ENCODE data around the gene DQX1. TPM values are rescaled to one million over a fixed set of nuclear protein-coding genes. Genes with fewer than 3 reads are reported as not detected.
A peak's percentile ranks its signal among the peaks of the same experiment; 100 is the strongest.

The DQX1 gene
- total RNA-seq, 1 experiment from 2014 or later, result 1.3 TPM

GRCh38 chr2:74554820-74555531 lies 28.9 kb upstream of the DQX1 start:
- Histone ChIP-seq H3K4me2 (peak overlapping the region; percentile 81), H3F3A (ENCODE audit: insufficient read depth, low read depth) (peaks cover 29% of the 10 kb centered on the region; the same call in 1 of the 2 replicates), H3K36me3 (ENCODE audit: low read depth) (no peaks in the 10 kb centered on the region), H4K20me1 (ENCODE audit: insufficient read depth) (no peaks in the 10 kb centered on the region), H3K9me3 (ENCODE audit: insufficient read depth, low read depth) (no peaks in the 10 kb centered on the region), H3K9me2 (ENCODE audit: insufficient read depth) (no peaks in the 10 kb centered on the region), H2AFZ (peak overlapping the region; percentile 81), H3K79me2 (ENCODE audit: low read depth) (peaks cover 11% of the 10 kb centered on the region), H3K27me3 (ENCODE audit: insufficient read depth, low read depth) (no peaks in the 10 kb centered on the region), H3K27ac (no peak overlapping the region), H3K4me3 (peak overlapping the region; percentile 78), H3K4me1 (replicated peaks; ENCODE audit: insufficient read depth) (peaks cover 12% of the 10 kb centered on the region)
- TF ChIP-seq CTCF (conservative IDR thresholded peaks at IDR 0.05) (no peak), EZH2 (IDR thresholded peaks at IDR 0.05; ENCODE audit: low read depth) (no peak)
- peak in 1 of 2 experiments; percentile 62 for DNase-seq
- intact Hi-C loops (cut with micrococcal nuclease; ENCODE audit: unreplicated experiment), result loop anchor here (2.0 kb wide), 1 partner anchor 32 kb away; no protein-coding TSS in a partner anchor
- BruUV-seq (replicated peaks), result TSS peak; percentile 12
- ChIA-PET POLR2A (ENCODE audit: unreplicated experiment) (interaction anchor here (0.6 kb wide), 3 partner anchors 13 to 1169 kb away, joined by 5 to 14 read pairs (median 5); partner anchors contain the start of gene ALMS1), CTCF (no interaction called here)

GRCh38 chr2:74553892-74554819 lies 28.1 kb upstream of the DQX1 start, which contains the start of the genes DOK1 and LOXL3:
DOK1 (plus strand) TSS chr2:74554720; CDS start chr2:74554755, 35 bp downstream.
LOXL3 (minus strand) TSS chr2:74553942; CDS start chr2:74552634, 1,308 bp downstream.
- BruUV-seq (replicated peaks), result no TSS peak
- intact Hi-C loops (cut with micrococcal nuclease; ENCODE audit: unreplicated experiment), result loop anchor here (2.0 kb wide), 1 partner anchor 33 kb away; no protein-coding TSS in a partner anchor
- Histone ChIP-seq H4K20me1 (ENCODE audit: insufficient read depth) (no peaks in the 10 kb centered on the region), H3K9me3 (ENCODE audit: insufficient read depth, low read depth) (no peaks in the 10 kb centered on the region), H3K4me1 (replicated peaks; ENCODE audit: insufficient read depth) (peaks cover 16% of the 10 kb centered on the region), H3F3A (ENCODE audit: insufficient read depth, low read depth) (peaks cover 29% of the 10 kb centered on the region; the same call in 1 of the 2 replicates), H3K4me3 (peak within 1 kb of the TSS; percentile 78), H3K36me3 (ENCODE audit: low read depth) (no peaks in the 10 kb centered on the region), H3K27ac (no peak within 1 kb of the TSS), H2AFZ (peak within 1 kb of the TSS; percentile 81), H3K4me2 (peak within 1 kb of the TSS; percentile 81), H3K27me3 (ENCODE audit: insufficient read depth, low read depth) (no peaks in the 10 kb centered on the region), H3K9me2 (ENCODE audit: insufficient read depth) (no peaks in the 10 kb centered on the region), H3K79me2 (ENCODE audit: low read depth) (peaks cover 16% of the 10 kb centered on the region)
- CTCF ChIA-PET, result interaction anchor here (0.7 kb wide), 1 partner anchor 81 kb away, joined by 13 read pairs; the partner anchor contains the start of gene MRPL53
- DNase-seq, result peak; percentile 57 to 83
- TF ChIP-seq CTCF (conservative IDR thresholded peaks at IDR 0.05), result no peak
- no peak for TF ChIP-seq EZH2 (IDR thresholded peaks at IDR 0.05; ENCODE audit: low read depth)
- POLR2A ChIA-PET (ENCODE audit: unreplicated experiment), result interaction anchor here (0.6 kb wide), 1 partner anchor 20 kb away, joined by 5 read pairs; no protein-coding TSS in a partner anchor

All from PC-9 (cell line).